T-cell (primary cell): ENCODE measurements around the gene MYZAP. TPM values are rescaled to one million over a fixed set of nuclear protein-coding genes. Genes with fewer than 3 reads are reported as not detected.

Experiments
- ATAC-seq, 4 experiments: fragments of 200-7000 bp in 3 of 4; fragments of 150-1000 bp in 1 of 4; cut with Tn5 transposase; replicated peaks in 1 of 4; 1 replicate in 3 of 4; 2 replicates in 1 of 4; pipeline ENCODE4 v1.10.0; 2021; ENCODE audit warnings: moderate library complexity in 3 of 4, mild to moderate bottlenecking in 2 of 4, moderate number of reproducible peaks in 1 of 4
- CTCF ChIA-PET, 2 donors: fragments of 300-600 bp; sonication (Branson Sonifier 250); formaldehyde crosslinking; loops; one replicate each; lab custom pipeline; 2022; ENCODE audit warnings: antibody characterized with exemption in 2 of 2; lab: Charles Lee
- POLR2A ChIA-PET, 2 donors: fragments of 300-600 bp; sonication (Branson Sonifier 250); formaldehyde crosslinking; loops; one replicate each; lab custom pipeline; 2022; ENCODE audit warnings: antibody characterized with exemption in 2 of 2; lab: Charles Lee
- DNase-seq, 35 experiments: peaks; one replicate each; pipeline versions ENCODE4 v3.0.0 to v3.0.0-alpha.2; 2013 to 2023
- H3K27ac ChIP-seq: one replicate; pipeline ENCODE4 v1.5.1; 2013; ENCODE audit warnings: low read length
- H3K27me3 ChIP-seq, 2 experiments: replicated peaks in 1 of 2; 1 replicate in 1 of 2; 2 replicates in 1 of 2; pipeline versions ENCODE4 v1.6.1 to v1.7.0; 2013; ENCODE audit warnings: low read length in 1 of 2, mixed read lengths in 1 of 2; ENCODE audit not compliant: control insufficient read depth in 2 of 2, insufficient read depth in 2 of 2; ENCODE audit errors: extremely low read depth in 1 of 2
- H3K36me3 ChIP-seq, 2 donors: 1 replicate in 1 of 2; 2 replicates in 1 of 2; pipeline versions ENCODE4 v1.6.1 to v1.7.0; 2013; ENCODE audit warnings: low read length in 1 of 2; ENCODE audit not compliant: control insufficient read depth in 2 of 2, insufficient read depth in 1 of 2; ENCODE audit errors: extremely low read depth in 1 of 2
- H3K4me1 ChIP-seq, 2 experiments: 1 replicate in 1 of 2; 2 replicates in 1 of 2; pipeline versions ENCODE4 v1.6.1 to v1.7.0; 2013; ENCODE audit warnings: low read length in 2 of 2, mixed read lengths in 1 of 2; ENCODE audit not compliant: insufficient read depth in 2 of 2, control insufficient read depth in 1 of 2; ENCODE audit errors: extremely low read depth in 1 of 2
- H3K4me3 ChIP-seq, 2 donors: 1 replicate in 1 of 2; 2 replicates in 1 of 2; pipeline versions ENCODE4 v1.5.1 to v1.7.0; 2013; ENCODE audit warnings: mild to moderate bottlenecking in 2 of 2, low read length in 1 of 2, moderate library complexity in 1 of 2; ENCODE audit not compliant: control insufficient read depth in 1 of 2; ENCODE audit errors: extremely low read depth in 1 of 2
- H3K9me3 ChIP-seq: 2 replicates; pipeline ENCODE4 v1.7.0; 2013
- H3K27ac Mint-ChIP-seq, 2 donors: one replicate each; pipeline ENCODE4 v1.8.0; 2020 to 2021; ENCODE audit warnings: mild to moderate bottlenecking in 2 of 2, mixed read lengths in 2 of 2
- H3K27me3 Mint-ChIP-seq, 2 donors: one replicate each; pipeline ENCODE4 v1.8.0; 2021 to 2022; ENCODE audit warnings: mixed read lengths in 2 of 2
- H3K36me3 Mint-ChIP-seq: one replicate; pipeline ENCODE4 v1.8.0; 2021; ENCODE audit warnings: mixed read lengths
- H3K4me1 Mint-ChIP-seq, 3 donors: one replicate each; pipeline ENCODE4 v1.8.0; 2020 to 2022; ENCODE audit warnings: mixed read lengths in 3 of 3, mild to moderate bottlenecking in 1 of 3
- H3K4me3 Mint-ChIP-seq, 3 donors: one replicate each; pipeline ENCODE4 v1.8.0; 2020 to 2022; ENCODE audit warnings: mild to moderate bottlenecking in 3 of 3, mixed read lengths in 3 of 3, moderate library complexity in 3 of 3
- H3K9me3 Mint-ChIP-seq, 3 donors: one replicate each; pipeline ENCODE4 v1.8.0; 2020 to 2022; ENCODE audit warnings: mixed read lengths in 3 of 3
- WGBS: methylation state at CpG from one replicate; pipeline ENCODE4 v1.1.5; 2013; ENCODE audit warnings: missing lambda C conversion rate; ENCODE audit not compliant: insufficient coverage; 5-methylcytosine and 5-hydroxymethylcytosine counted together
- total RNA-seq, 35 experiments: library from RNA in 6 of 35; stranded (reverse) in 6 of 35; fragments of 120-200 nt in 1 of 35; gene quantifications; one replicate each; pipeline versions ENCODE4 v1.2.1 to v1.2.4 and lab custom pipeline; 2013 to 2026

Gene MYZAP
- total RNA-seq, 5 donors from 2014 or later (not counting 1 experiment from before 2014, with no cell fraction given), result 0.58 to 1.9 (median 0.82) TPM

GRCh38 chr15:57573151-57573550 lies 18.6 kb upstream of the MYZAP start:
- Histone ChIP-seq H3K27me3 (peaks cover 0 to 2% of the 10 kb centered on the region in 2 experiments), H3K9me3 (no peaks in the 10 kb centered on the region), H3K4me3 (no peak overlapping the region), H3K27ac (no peak overlapping the region), H3K4me1 (no peaks in the 10 kb centered on the region), H3K36me3 (no peaks in the 10 kb centered on the region)
- CTCF ChIA-PET, result no interaction called here
- POLR2A ChIA-PET, result no interaction called here
- DNase-seq (no peak), ATAC-seq (no peak)
- H3K27ac Mint-ChIP-seq, result no peak overlapping the region
- no CpG with 5 or more reads among the region's 4 CpGs for WGBS
- peaks cover 11 to 16% of the 10 kb centered on the region in 2 donors for H3K27me3 Mint-ChIP-seq
- no peak overlapping the region for H3K4me3 Mint-ChIP-seq
- peaks cover 0 to 11% (median 0%) of the 10 kb centered on the region in 3 donors for H3K4me1 Mint-ChIP-seq
- no peaks in the 10 kb centered on the region for H3K9me3 Mint-ChIP-seq
- no peaks in the 10 kb centered on the region for H3K36me3 Mint-ChIP-seq

- no peaks in the 10 kb centered on the region for H3K36me3 Mint-ChIP-seq
Observed at GRCh38 chr15:57575363-57575762, 16.3 kb upstream of the MYZAP start.

GRCh38 chr15:57578288-57578900 lies 13.3 kb upstream of the MYZAP start:
- CTCF ChIA-PET, result no interaction called here
- H3K27me3 ChIP-seq, result peaks cover 0 to 3% of the 10 kb centered on the region in 2 experiments
- H3K27ac ChIP-seq, result no peak overlapping the region
- H3K27me3 Mint-ChIP-seq, result peaks cover 15 to 23% of the 10 kb centered on the region in 2 donors
- no peaks in the 10 kb centered on the region for H3K9me3 ChIP-seq
- H3K36me3 ChIP-seq, result no peaks in the 10 kb centered on the region
- H3K9me3 Mint-ChIP-seq, result peaks cover 7 to 8% (median 7%) of the 10 kb centered on the region in 3 donors
- 38% methylated on average over 5 of the region's 6 CpGs for WGBS
- no peaks in the 10 kb centered on the region for H3K4me1 Mint-ChIP-seq
- ATAC-seq, result no peak
- H3K27ac Mint-ChIP-seq, result no peak overlapping the region
- no peak overlapping the region for H3K4me3 ChIP-seq
- no peak for DNase-seq
- no peak overlapping the region for H3K4me3 Mint-ChIP-seq
- POLR2A ChIA-PET, result no interaction called here
- no peaks in the 10 kb centered on the region for H3K4me1 ChIP-seq
- H3K36me3 Mint-ChIP-seq, result peaks cover 6% of the 10 kb centered on the region

More at GRCh38 chr15:57575363-57575762, 16.3 kb upstream of the MYZAP start:
- no peak overlapping the region for H3K27ac ChIP-seq
- ChIA-PET POLR2A (no interaction called here), CTCF (interaction anchor here in 1 of 2 donors (0.5 kb wide), 1 partner anchor 17 kb away, joined by 4 read pairs; no protein-coding TSS in a partner anchor)
- ATAC-seq, result no peak
- H3K4me3 Mint-ChIP-seq, result no peak overlapping the region
- no peaks in the 10 kb centered on the region for H3K9me3 Mint-ChIP-seq
- peaks cover 0 to 2% of the 10 kb centered on the region in 2 experiments for H3K27me3 ChIP-seq
- no peak for DNase-seq
- H3K4me1 Mint-ChIP-seq, result no peaks in the 10 kb centered on the region
- H3K9me3 ChIP-seq, result no peaks in the 10 kb centered on the region
- 100% methylated on average over 2 of the region's 5 CpGs for WGBS
- no peaks in the 10 kb centered on the region for H3K36me3 ChIP-seq
- no peak overlapping the region for H3K4me3 ChIP-seq
- H3K27me3 Mint-ChIP-seq, result peaks cover 10 to 20% of the 10 kb centered on the region in 2 donors
- no peaks in the 10 kb centered on the region for H3K4me1 ChIP-seq
- H3K27ac Mint-ChIP-seq, result no peak overlapping the region

- H3K4me3 Mint-ChIP-seq, result no peak overlapping the region
- 80% methylated on average over 5 of the region's 8 CpGs for WGBS
- ChIA-PET POLR2A (no interaction called here), CTCF (no interaction called here)
- Histone ChIP-seq H3K36me3 (no peaks in the 10 kb centered on the region), H3K9me3 (no peaks in the 10 kb centered on the region), H3K4me3 (no peak overlapping the region), H3K27me3 (peaks cover 0 to 3% of the 10 kb centered on the region in 2 experiments), H3K27ac (no peak overlapping the region), H3K4me1 (no peaks in the 10 kb centered on the region)
- DNase-seq (no peak), ATAC-seq (no peak)
- peaks cover 9% of the 10 kb centered on the region for H3K36me3 Mint-ChIP-seq
- peaks cover 11 to 14% (median 13%) of the 10 kb centered on the region in 3 donors for H3K9me3 Mint-ChIP-seq
- no peak overlapping the region for H3K27ac Mint-ChIP-seq
- H3K27me3 Mint-ChIP-seq, result peaks cover 18 to 24% of the 10 kb centered on the region in 2 donors
- H3K4me1 Mint-ChIP-seq, result no peaks in the 10 kb centered on the region
Observed at GRCh38 chr15:57580428-57580827, 11.3 kb upstream of the MYZAP start.

- WGBS, result 90% methylated on average over 5 of the region's 5 CpGs
- peaks cover 0 to 3% of the 10 kb centered on the region in 2 experiments for H3K27me3 ChIP-seq
- Mint-ChIP-seq H3K27ac (no peak overlapping the region), H3K9me3 (peaks cover 11 to 14% (median 13%) of the 10 kb centered on the region in 3 donors), H3K27me3 (peaks cover 18 to 24% of the 10 kb centered on the region in 2 donors), H3K36me3 (peaks cover 9% of the 10 kb centered on the region), H3K4me3 (no peak overlapping the region), H3K4me1 (no peaks in the 10 kb centered on the region)
- H3K27ac ChIP-seq, result no peak overlapping the region
- H3K4me1 ChIP-seq, result no peaks in the 10 kb centered on the region
- no peaks in the 10 kb centered on the region for H3K9me3 ChIP-seq
- DNase-seq (no peak), ATAC-seq (no peak)
- ChIA-PET CTCF (no interaction called here), POLR2A (interaction anchor here in 1 of 2 donors (0.6 kb wide), 1 partner anchor 9 kb away, joined by 3 read pairs; no protein-coding TSS in a partner anchor)
- H3K4me3 ChIP-seq, result no peak overlapping the region
- no peaks in the 10 kb centered on the region for H3K36me3 ChIP-seq
Observed at GRCh38 chr15:57580866-57581265, 10.8 kb upstream of the MYZAP start.

- no peak overlapping the region for H3K27ac ChIP-seq
- H3K27me3 Mint-ChIP-seq, result peaks cover 18 to 22% of the 10 kb centered on the region in 2 donors
- H3K27me3 ChIP-seq, result peaks cover 0 to 3% of the 10 kb centered on the region in 2 experiments
- ATAC-seq (no peak), DNase-seq (no peak)
- WGBS, result no CpG with 5 or more reads among the region's 1 CpG
- CTCF ChIA-PET, result no interaction called here
- H3K4me3 ChIP-seq, result no peak overlapping the region
- H3K4me3 Mint-ChIP-seq, result no peak overlapping the region
- POLR2A ChIA-PET, result no interaction called here
- peaks cover 9 to 11% (median 10%) of the 10 kb centered on the region in 3 donors for H3K4me1 Mint-ChIP-seq
- H3K9me3 ChIP-seq, result no peaks in the 10 kb centered on the region
- no peaks in the 10 kb centered on the region for H3K36me3 ChIP-seq
- H3K9me3 Mint-ChIP-seq, result peaks cover 11 to 14% (median 13%) of the 10 kb centered on the region in 3 donors
- H3K27ac Mint-ChIP-seq, result no peak overlapping the region
- H3K4me1 ChIP-seq, result peaks cover 2 to 6% of the 10 kb centered on the region in 2 experiments
- H3K36me3 Mint-ChIP-seq, result peaks cover 9% of the 10 kb centered on the region
Observed at GRCh38 chr15:57582090-57582489, 9.6 kb upstream of the MYZAP start.
